ENCODE data around the gene HEATR5A.

HEATR5A gene

DNA sequence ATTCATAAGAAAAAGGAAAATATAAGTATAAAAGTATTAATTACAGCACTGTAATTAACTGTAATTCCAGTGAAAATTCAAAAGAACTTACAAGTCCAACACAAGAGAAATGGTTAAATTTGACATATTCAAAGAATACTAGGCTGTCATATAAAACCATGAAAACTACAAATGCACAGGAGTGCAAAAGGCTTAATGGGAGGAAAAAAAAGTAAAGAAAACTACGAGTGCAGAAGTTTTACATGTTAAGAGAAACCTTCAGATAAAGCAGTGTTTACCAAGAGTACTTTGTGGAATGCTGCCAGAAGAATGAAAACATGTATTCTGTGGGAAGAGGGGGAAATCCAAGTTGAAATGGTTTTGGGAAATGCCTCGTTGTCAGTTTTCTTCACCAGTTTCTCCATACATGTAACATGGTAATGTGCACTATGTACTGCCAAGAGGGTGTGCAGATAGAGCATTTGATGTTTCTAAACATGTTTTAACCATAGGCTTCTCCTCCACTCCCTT lies 9.1 kb downstream of the HEATR5A start:
- no peaks in the 10 kb centered on the region for H3K27me3 ChIP-seq
- H3K9me3 ChIP-seq: no peaks in the 10 kb centered on the region
- peak overlapping the region; percentile 34 to 36 for H3K27ac ChIP-seq
- H3K4me3 ChIP-seq: no peak overlapping the region
- H3K36me3 ChIP-seq: no peaks in the 10 kb centered on the region
- no peak for TF ChIP-seq CTCF (IDR thresholded peaks at IDR 0.05)
- no peak for DNase-seq
- peaks cover 0 to 62% (median 22%) of the 10 kb centered on the region in 4 donors for H3K4me1 ChIP-seq
- intact Hi-C loops (cut with DNase I; ENCODE audit: low total_unique reads): no loop called here

- Histone ChIP-seq H3K4me3 (no peak overlapping the region), H3K27ac (peak overlapping the region; percentile 24 to 36), H3K27me3 (no peaks in the 10 kb centered on the region), H3K36me3 (no peaks in the 10 kb centered on the region), H3K4me1 (peaks cover 0 to 55% (median 19%) of the 10 kb centered on the region in 4 donors), H3K9me3 (no peaks in the 10 kb centered on the region)
- DNase-seq: no peak
- TF ChIP-seq CTCF (IDR thresholded peaks at IDR 0.05): no peak
- intact Hi-C loops (cut with DNase I; ENCODE audit: low total_unique reads): no loop called here
These were observed 10.2 kb downstream of the HEATR5A start for GRCh38 chr14:31410048-31410650.

DNA sequence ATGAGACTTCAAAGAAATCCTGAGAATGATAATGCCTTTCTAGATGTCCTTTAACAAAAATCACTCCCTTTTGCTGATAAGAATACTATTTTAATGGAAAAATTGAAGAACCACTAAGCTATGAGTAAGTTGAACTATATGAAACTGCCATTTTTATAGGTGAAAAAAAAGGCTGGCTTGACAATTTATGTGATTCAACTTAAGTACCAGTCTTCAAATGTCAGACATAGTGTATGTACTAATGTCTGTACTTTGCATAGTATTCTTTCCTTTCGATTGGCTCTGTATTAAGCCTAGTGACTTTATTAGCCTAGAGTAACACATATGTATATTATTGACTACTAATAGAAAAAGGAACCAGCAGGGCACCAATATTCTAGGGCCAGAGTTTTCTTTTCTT lies 11.9 kb downstream of the HEATR5A start:
- H3K9me3 ChIP-seq: no peaks in the 10 kb centered on the region
- H3K36me3 ChIP-seq: no peaks in the 10 kb centered on the region
- intact Hi-C loops (cut with DNase I; ENCODE audit: low total_unique reads): no loop called here
- H3K27ac ChIP-seq: no peak overlapping the region
- no peaks in the 10 kb centered on the region for H3K27me3 ChIP-seq
- no peak overlapping the region for H3K4me3 ChIP-seq
- H3K4me1 ChIP-seq: peaks cover 0 to 39% (median 9%) of the 10 kb centered on the region in 4 donors
- no peak for TF ChIP-seq CTCF (IDR thresholded peaks at IDR 0.05)
- DNase-seq: no peak

DNA sequence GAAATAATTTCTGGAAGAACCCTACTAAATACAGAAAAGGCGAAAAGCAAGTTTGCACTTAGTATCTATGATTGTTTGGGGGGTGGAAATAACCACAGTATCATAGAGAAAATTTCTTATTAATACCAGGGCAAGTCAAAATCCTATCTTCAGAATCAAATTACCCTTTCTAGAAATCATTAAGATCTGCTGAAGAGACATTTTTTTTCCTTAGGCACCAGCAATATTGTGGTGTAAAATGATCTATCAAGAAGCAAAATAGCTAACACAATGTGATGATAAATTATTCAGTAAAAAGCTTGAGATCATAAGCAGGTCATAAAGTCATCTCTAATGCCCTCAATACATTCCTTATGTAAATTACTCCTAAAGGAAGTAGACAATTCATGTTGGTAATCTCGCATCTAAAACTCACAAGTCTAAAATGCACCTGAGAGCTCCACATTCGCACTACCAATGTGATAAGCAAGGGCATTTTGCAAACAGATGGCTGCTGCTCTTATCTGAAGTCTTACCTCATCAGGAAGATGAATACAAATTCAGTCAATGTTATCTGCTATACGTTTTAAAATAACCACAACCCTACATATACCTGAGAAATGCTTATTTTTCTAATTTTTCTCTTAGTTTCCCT lies 14.6 kb downstream of the HEATR5A start:
- intact Hi-C loops (cut with DNase I; ENCODE audit: low total_unique reads): no loop called here
- TF ChIP-seq CTCF (IDR thresholded peaks at IDR 0.05): no peak
- H3K4me3 ChIP-seq: no peak overlapping the region
- peaks cover 0 to 26% (median 2%) of the 10 kb centered on the region in 4 donors for H3K4me1 ChIP-seq
- no peak for DNase-seq
- H3K27me3 ChIP-seq: no peaks in the 10 kb centered on the region
- no peaks in the 10 kb centered on the region for H3K9me3 ChIP-seq
- H3K36me3 ChIP-seq: no peaks in the 10 kb centered on the region
- no peak overlapping the region for H3K27ac ChIP-seq

GRCh38 chr14:31405106-31405505 lies 15.2 kb downstream of the HEATR5A start:
- H3K27me3 ChIP-seq: no peaks in the 10 kb centered on the region
- H3K36me3 ChIP-seq: peaks cover 0 to 6% (median 5%) of the 10 kb centered on the region in 3 donors
- no peak overlapping the region for H3K4me3 ChIP-seq
- peaks cover 0 to 20% (median under 1%) of the 10 kb centered on the region in 4 donors for H3K4me1 ChIP-seq
- no peak for TF ChIP-seq CTCF (IDR thresholded peaks at IDR 0.05)
- intact Hi-C loops (cut with DNase I; ENCODE audit: low total_unique reads): no loop called here
- no peak for DNase-seq
- no peaks in the 10 kb centered on the region for H3K9me3 ChIP-seq
- no peak overlapping the region for H3K27ac ChIP-seq

All from tibial artery (tissue), 4 donors.